Body of pancreas (tissue), 4 donors: Measurements from ENCODE around the gene CCDC57.

Experiments
- CTCF ChIP-seq, 7 experiments: fragments of 450-650 bp in 4 of 7; fragments of 200-600 bp in 3 of 7; sonication (generic) in 3 of 7; IDR thresholded peaks; one replicate each; pipeline ENCODE4 v1.5.1; 2016 to 2019; ENCODE audit warnings: antibody characterized with exemption in 7 of 7
- POLR2A ChIP-seq, 3 donors: fragments of 450-650 bp; IDR thresholded peaks; one replicate each; pipeline ENCODE4 v1.6.1; 2016; ENCODE audit warnings: antibody characterized with exemption in 3 of 3, mild to moderate bottlenecking in 2 of 3

GRCh38 chr17:82154881-82155331 lies 57.7 kb downstream of the CCDC57 start:
- TF ChIP-seq CTCF (IDR thresholded peaks at IDR 0.05) = no peak
- TF ChIP-seq POLR2A (IDR thresholded peaks at IDR 0.05) = no peak
